Muscle layer of colon (tissue), 2 donors: ENCODE measurements around the gene MEIKIN.
"Not testable (repeated sequence)": the region's sequence is repeated elsewhere in the genome, so short reads cannot be mapped to it uniquely, and the experiment has no call there.

ENCODE experiments used
- H3K27ac ChIP-seq: one replicate; pipeline ENCODE4 v1.7.0; 2013; ENCODE audit warnings: low read depth, mild to moderate bottlenecking, low read length, moderate library complexity
- H3K27me3 ChIP-seq, 2 donors: one replicate each; pipeline ENCODE4 v1.7.0; 2013; ENCODE audit warnings: low read length in 2 of 2, mild to moderate bottlenecking in 2 of 2; ENCODE audit not compliant: insufficient read depth in 2 of 2, control insufficient read depth in 1 of 2
- H3K36me3 ChIP-seq: one replicate; pipeline ENCODE4 v1.7.0; 2013; ENCODE audit warnings: mild to moderate bottlenecking, low read length; ENCODE audit not compliant: insufficient read depth
- H3K4me1 ChIP-seq: one replicate; pipeline ENCODE4 v1.7.0; 2013; ENCODE audit warnings: mild to moderate bottlenecking, low read length; ENCODE audit not compliant: insufficient read depth
- H3K4me3 ChIP-seq, 2 donors: one replicate each; pipeline ENCODE4 v1.7.0; 2013; ENCODE audit warnings: low read length in 2 of 2, low read depth in 1 of 2, mild to moderate bottlenecking in 1 of 2, moderate library complexity in 1 of 2
- H3K9ac ChIP-seq: one replicate; pipeline ENCODE4 v1.7.0; 2013; ENCODE audit warnings: low read length
- H3K9me3 ChIP-seq: one replicate; pipeline ENCODE4 v1.7.0; 2013; ENCODE audit warnings: mild to moderate bottlenecking, low read length
- donor health status: abdominal sarcoma.
- donor health status: Adenocarcinoma of cecum.

The MEIKIN gene

DNA sequence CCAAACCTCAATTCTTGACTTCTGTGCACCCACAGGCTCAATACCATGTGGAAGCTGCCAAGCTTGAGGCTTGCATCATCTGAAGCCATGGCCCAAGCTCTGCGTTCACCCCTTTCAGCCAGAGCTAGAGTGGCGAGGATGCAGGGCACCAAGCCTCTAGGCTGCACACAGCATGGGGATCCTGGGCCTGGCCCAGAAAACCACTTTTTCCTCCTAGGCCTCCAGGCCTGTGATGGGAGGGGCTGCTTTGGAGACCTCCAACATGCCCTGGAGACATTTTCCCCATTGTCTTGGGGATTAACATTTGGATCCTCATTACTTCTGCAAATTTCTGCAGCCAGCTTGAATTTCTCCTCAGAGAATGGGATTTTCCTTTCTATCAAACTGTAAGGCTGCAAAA lies 112.8 kb downstream of the MEIKIN start:
- not testable (repeated sequence) for H3K27ac ChIP-seq, H3K27me3 ChIP-seq, H3K36me3 ChIP-seq, H3K4me3 ChIP-seq, H3K9ac ChIP-seq, H3K4me1 ChIP-seq, H3K9me3 ChIP-seq

DNA sequence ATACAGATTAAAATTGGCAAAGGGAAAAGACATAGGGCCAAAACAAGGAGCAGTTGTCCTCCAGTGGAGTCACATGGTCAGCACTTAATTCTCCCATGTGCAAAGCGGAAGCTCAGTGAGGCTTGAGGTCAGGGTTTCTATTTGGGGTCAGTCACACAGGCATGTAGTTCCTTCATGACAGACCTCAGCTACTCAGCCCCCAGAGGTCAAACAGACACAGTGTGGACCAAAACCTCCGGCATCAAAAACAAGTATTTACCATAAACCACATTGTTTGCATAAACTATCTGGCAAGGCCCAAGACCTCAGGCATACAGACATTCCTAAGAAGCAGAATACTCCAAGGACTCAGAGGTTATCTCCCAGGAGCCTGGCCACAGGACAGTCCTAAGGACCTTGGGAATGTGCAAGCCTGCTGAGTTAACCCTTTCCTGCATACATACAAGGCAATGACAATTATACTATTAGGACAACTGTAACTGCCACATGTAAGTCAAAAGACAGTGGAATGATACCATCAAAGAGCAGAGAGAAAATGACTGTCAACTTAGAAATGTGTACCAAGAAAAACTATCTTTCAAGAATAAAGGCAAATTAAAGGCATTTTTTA lies 120.0 kb downstream of the MEIKIN start:
- Histone ChIP-seq H3K4me3 (no peak overlapping the region), H3K4me1 (no peaks in the 10 kb centered on the region), H3K27ac (no peak overlapping the region), H3K9ac (no peak overlapping the region), H3K36me3 (no peaks in the 10 kb centered on the region), H3K9me3 (no peaks in the 10 kb centered on the region), H3K27me3 (no peaks in the 10 kb centered on the region)

DNA sequence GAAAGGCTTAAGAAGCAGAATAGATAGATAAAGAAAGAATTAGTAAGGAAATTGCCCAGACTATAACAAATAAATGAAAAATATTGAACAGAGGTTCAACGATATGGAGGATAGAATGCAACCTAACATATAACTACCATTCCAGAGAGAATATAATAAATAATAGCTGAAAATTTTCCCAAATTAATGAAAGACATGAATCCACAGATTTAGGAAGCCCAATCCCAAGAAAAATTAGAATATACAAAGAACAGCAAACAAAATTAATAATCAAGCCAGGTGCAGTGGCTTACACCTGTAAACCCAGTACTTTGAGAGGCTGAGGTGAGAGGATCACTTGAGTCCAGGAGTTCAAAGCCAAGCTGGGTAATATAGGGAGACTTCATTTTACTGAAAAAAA lies 120.8 kb downstream of the MEIKIN start:
- H3K36me3 ChIP-seq: no peaks in the 10 kb centered on the region
- H3K27me3 ChIP-seq: no peaks in the 10 kb centered on the region
- H3K4me1 ChIP-seq: no peaks in the 10 kb centered on the region
- no peak overlapping the region for H3K4me3 ChIP-seq
- no peaks in the 10 kb centered on the region for H3K9me3 ChIP-seq
- no peak overlapping the region for H3K9ac ChIP-seq
- H3K27ac ChIP-seq: no peak overlapping the region

DNA sequence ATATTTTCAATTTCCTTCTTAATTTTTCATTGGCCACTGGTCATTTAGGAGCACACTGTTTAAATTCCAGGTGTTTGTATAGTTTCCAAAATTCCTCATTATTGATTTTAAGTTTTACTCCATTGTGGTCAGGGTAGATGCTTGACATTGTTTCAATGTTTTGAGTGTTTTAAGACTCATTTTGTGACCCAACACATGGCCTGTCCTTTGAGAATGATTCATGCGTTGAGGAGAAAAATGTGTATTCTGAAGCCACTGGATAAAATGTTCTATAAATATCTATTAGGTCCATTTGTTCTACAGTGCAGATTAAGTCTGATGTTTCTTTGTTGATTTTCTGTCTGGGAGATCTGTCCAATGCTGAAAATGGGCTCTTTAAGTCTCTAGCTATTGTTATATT lies 124.2 kb downstream of the MEIKIN start:
- Histone ChIP-seq H3K36me3 (no peaks in the 10 kb centered on the region), H3K9me3 (no peaks in the 10 kb centered on the region), H3K27me3 (no peaks in the 10 kb centered on the region), H3K4me1 (no peaks in the 10 kb centered on the region), H3K9ac (no peak overlapping the region), H3K4me3 (no peak overlapping the region), H3K27ac (no peak overlapping the region)

DNA sequence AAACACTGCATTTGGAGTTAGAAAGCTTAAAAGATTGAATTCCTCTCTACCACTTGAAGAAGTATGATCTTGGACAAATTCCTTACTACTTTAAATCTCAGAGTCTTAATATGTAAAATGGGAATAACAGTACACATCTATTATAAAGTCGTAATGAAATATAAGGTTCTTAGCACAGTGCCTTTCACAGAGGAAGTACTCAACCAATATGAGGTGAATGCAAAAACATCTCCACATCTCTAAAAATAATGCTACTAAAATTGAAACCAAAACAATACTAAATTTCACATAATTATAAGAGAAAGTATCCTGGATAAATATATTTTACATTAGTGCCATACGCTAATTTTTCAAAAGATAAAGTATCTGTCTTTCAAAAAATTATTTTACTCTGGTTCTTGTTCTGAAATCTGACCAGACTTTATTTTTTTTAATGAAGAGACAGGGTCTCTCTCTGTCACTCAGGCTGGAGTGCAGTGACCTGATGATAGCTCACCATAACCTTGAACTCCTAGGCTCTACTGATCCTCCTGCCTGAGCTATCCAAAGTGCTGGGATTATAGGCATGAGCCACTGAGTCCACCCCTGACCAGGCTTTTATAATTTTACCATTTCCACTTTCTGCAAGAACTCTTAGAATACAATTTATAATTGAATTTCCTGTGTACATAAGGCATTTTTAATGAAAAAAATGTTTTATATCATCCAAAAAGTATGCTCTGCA lies 127.3 kb downstream of the MEIKIN start:
- H3K9me3 ChIP-seq: no peaks in the 10 kb centered on the region
- H3K36me3 ChIP-seq: no peaks in the 10 kb centered on the region
- no peaks in the 10 kb centered on the region for H3K27me3 ChIP-seq
- no peaks in the 10 kb centered on the region for H3K4me1 ChIP-seq
- H3K9ac ChIP-seq: no peak overlapping the region
- no peak overlapping the region for H3K4me3 ChIP-seq
- H3K27ac ChIP-seq: no peak overlapping the region

DNA sequence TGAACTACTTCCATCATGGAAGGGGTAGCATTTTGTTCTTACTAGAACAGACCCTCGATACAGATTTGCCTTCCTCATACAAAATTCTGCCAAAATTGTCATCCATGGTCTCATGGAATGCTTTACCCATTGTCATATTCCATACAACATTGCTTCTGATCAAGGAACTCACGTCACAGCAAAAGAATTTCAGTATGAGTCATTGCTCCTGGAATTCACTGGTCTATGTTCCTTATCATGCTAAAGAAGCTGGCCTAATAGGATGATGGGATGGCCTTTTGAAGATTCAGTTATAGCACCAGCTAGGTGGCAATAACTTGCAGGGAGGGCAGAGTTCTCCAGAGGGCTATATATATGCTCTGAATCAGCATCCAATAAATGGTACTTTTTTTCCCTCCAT lies 130.5 kb downstream of the MEIKIN start:
- no peaks in the 10 kb centered on the region for H3K9me3 ChIP-seq
- H3K9ac ChIP-seq: no peak overlapping the region
- H3K27ac ChIP-seq: no peak overlapping the region
- no peaks in the 10 kb centered on the region for H3K36me3 ChIP-seq
- H3K4me3 ChIP-seq: no peak overlapping the region
- no peaks in the 10 kb centered on the region for H3K27me3 ChIP-seq
- peaks cover 5% of the 10 kb centered on the region for H3K4me1 ChIP-seq

DNA sequence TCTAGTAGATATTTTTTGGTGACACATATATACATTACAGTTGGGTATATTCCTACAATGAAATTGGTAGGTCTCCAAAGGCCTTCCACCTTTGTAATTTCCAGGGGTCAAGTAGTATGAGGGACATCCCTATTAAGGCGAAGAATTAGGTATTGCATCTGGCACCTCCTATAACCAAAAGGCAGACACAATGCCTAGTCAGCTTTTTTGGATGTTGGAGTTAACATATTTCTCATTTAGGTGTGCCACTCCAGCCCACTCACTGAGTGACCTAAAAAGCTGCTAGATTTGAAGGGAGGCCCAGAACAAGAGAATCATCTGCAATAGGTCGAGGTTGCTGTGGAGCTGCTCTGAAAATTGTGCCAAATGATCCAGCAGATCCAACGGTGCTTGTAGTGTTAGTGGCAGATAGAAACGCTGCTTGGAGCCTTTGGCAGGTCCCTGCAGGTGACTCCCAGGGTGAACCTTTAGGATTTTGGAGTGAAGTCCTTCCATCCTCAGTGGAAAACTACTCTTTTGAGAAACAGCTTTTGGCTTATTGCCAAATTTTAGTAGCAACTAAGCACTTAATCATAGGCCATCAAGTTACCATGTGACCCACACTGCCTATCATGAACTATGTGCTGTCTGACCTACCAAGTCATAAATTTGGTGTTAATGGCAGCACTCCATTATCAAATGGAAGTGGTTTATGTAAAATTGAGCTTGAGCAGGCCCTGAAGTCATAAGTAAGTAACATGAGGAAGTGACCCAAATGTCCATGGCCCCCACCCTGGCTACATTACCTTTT lies 132.9 kb downstream of the MEIKIN start:
- Histone ChIP-seq H3K27ac (no peak overlapping the region), H3K36me3 (no peaks in the 10 kb centered on the region), H3K27me3 (no peaks in the 10 kb centered on the region), H3K4me1 (peaks cover 5% of the 10 kb centered on the region), H3K9me3 (no peaks in the 10 kb centered on the region), H3K4me3 (no peak overlapping the region), H3K9ac (no peak overlapping the region)

DNA sequence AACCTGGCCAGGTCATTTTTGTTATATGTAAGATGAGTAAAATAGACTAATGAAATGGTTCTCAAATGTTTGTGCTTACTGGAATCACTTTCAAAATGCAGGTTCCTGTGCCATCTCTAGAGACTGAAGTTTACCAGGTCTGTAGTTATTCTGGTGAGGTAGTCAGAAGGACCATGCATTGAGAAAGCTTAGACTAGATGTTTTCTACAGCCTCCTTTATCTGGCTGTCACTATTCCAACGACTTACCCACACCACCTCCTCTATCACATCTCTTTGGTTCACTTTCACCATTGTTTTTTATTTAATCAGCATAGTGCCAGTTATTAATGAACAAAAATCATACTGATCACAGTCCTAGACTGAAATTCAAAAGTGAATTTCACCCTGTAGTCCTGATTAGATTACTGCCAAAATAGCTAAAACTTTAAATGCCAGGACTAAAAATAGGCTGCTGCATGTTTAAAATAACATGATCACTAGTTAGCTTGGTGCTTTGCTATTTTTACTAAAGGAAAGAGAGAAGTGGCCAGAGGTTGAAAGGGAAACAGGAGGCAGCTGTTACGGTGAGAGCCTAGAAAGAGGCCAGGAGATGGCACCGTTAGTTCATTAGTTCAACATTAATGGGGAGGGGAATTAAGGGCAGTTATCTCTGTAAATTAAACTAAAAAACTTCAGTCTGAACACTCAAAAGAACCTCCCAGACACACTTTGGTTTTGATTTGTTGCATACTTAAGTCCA lies 134.8 kb downstream of the MEIKIN start:
- Histone ChIP-seq H3K27ac (no peak overlapping the region), H3K36me3 (no peaks in the 10 kb centered on the region), H3K9ac (no peak overlapping the region), H3K9me3 (no peaks in the 10 kb centered on the region), H3K4me1 (peaks cover 5% of the 10 kb centered on the region), H3K27me3 (no peaks in the 10 kb centered on the region), H3K4me3 (no peak overlapping the region)

DNA sequence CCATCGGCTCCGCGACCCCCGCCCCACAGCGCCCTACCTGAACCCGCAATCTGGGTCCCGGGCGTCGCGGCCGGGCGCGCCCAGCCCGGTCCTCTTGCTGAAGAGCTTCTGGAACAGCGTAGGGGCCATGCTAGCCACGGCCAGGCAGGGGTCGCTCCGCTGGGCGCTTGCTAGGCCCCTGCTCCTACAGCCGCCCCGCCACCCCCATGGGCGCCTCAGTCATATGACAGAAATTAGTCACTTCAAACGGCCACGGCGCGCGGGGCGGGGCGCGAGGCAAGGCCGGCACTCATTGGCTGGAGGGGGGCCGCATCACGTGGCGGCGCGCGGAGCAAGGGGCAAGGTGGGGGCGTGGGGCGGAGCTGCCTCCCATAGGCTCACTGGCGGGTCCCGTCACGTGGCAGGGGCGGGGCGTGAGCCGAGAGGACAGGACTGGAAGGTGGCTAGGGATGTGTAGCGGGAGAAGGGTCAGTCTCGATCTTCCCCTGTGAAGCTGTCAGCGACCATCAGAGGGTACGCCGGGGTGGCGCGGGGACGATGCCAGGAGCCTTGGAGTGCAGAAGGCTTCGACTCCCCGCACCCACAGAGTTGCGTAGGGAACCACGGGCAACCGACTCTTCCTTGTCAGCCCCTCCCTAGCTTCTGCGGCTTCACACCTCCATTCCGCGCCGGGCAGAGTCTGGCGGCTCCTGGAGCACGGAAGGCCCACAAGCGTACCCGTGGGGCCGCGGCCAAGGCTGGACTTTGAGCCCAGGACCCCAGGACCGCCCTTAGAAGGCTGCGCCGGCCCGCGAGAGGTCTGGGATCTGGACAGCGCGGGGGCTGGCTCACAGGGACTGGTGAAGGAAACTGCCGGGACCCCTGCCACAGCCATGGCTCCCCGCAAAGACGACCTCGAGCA lies 148.4 kb downstream of the MEIKIN start, which contains the start of gene FNIP1:
Gene FNIP1, minus strand, starts transcription at position 225 of the 901 bp plus-strand sequence. Its CDS starts 96 bp downstream, at position 129.
- Histone ChIP-seq H3K27me3 (no peaks in the 10 kb centered on the region), H3K9ac (peak within 1 kb of the TSS; percentile 90), H3K27ac (peak within 1 kb of the TSS; percentile 99), H3K36me3 (no peaks in the 10 kb centered on the region), H3K4me3 (peak within 1 kb of the TSS; percentile 89 to 93), H3K4me1 (peaks cover 19% of the 10 kb centered on the region), H3K9me3 (no peaks in the 10 kb centered on the region)

DNA sequence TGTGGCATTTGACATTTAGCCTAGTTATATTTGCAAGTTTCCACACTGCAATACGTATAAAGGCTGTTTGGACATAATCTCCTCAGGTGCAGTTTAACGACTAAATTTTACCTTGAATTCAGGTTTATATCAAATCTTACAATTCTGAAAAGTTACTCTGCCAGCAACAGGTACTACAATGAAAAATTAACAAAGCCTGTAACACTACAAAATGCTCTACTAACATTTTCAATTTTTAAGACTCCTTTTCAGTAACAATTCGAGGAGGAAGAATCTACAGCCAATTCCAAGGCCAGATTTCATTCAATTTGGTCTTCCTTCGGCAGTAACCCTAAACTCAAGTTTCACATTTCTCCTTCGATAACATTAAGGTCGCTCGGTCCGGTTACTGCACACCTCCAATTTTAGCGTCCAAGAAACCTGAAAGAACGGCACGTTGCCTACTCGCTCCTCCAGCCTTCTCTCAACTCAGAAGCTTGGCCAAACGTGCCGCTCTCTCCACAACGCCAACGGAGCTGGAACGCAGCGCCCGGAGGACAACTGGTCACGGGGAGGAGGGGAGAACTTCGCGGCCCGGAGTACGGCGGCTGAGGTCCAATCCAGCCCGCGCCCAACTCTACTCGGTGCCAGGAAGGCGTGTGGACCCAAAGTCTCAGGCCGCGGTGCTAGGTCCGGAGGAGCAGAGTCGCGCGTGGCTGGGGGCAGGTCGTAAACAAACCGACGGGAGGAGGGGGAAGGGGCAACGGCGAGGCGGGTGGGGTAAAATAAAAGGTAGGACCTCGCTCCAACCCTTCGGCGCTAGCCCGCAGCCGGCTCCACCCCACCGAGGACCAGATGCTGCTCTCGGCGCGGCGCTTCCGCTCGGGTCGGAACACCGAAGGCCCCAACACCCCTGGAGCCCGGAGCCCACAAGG lies 149.3 kb downstream of the MEIKIN start:
- H3K9me3 ChIP-seq: no peaks in the 10 kb centered on the region

More for the DNA sequence above, 149.3 kb downstream of the MEIKIN start:
- H3K27me3 ChIP-seq: no peaks in the 10 kb centered on the region
- peak overlapping the region; percentile 90 for H3K9ac ChIP-seq
- no peaks in the 10 kb centered on the region for H3K36me3 ChIP-seq
- H3K4me3 ChIP-seq: peak overlapping the region; percentile 89 to 93
- peaks cover 19% of the 10 kb centered on the region for H3K4me1 ChIP-seq
- H3K27ac ChIP-seq: peak overlapping the region; percentile 99
